NOMO-1 treated with DMSO at 0.1 percent for 48 hours (cell line): ENCODE measurements around the gene CBS.
"Not testable (repeated sequence)": the region's sequence is repeated elsewhere in the genome, so short reads cannot be mapped to it uniquely, and the experiment has no call there.

Experiments
- DNase-seq: peaks from one replicate; lab custom pipeline; 2025; ENCODE audit not compliant: unreplicated experiment; lab: John Stamatoyannopoulos, UW

CBS gene

DNA sequence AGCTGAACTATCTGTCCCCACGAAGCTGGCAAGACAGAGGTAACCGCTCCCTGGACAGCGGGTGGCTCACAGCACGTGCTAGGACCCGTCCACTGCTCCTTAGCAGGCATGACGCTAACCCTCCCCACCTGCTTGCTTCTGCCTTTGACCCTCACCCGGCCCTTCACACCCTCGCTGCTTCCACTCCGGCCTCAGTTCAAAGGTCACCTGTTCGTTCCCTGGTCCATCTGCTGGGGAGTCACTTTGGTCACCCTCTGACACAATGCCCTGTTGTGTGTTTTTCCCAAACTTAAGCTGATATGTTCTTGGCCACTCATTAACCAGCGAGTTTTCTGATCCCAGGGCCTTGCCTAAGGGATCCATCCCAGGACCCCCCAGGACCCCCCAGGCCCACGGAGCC lies 7.6 kb downstream of the CBS start:
- not testable (repeated sequence) for DNase-seq

DNA sequence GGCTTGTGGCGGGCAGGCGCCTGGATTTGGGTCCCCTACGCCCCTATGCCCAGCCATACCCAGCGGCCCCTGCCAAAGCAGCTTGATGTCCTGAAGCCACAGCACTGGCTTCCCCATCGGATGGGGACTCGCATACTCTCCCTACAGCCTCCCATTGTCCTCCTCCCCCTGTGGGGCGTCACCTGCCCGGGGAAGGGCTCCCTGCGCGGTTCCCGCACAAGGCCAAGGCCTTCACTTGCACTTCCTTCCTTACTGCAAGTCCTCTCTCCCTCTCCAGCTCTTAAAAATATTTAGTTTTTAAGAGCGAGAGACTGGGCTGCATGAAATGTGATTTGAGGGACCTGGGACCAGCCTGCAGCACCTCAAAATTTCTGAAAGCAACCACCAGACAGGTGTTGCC lies 8.9 kb downstream of the CBS start:
- not testable (repeated sequence) for DNase-seq

DNA sequence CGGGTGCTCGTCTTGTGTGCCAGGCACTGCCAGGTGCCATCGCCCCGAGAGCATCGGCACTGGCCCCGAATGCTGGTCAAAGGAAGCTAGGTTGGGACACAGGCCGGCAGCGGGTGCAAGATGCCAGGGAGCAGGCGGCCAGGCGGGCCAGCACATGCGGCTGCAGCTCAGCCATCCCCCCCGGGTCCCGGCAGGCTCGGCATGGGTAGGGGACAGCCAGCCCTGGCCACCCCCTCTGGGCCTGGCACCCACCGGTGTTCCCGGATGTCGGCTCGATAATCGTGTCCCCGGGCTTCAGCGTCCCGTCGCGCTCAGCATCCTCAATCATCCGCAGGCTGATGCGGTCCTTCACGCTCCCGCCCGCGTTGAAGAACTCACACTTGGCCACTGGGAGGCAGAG lies 9.6 kb downstream of the CBS start:
- DNase-seq, result not testable (repeated sequence)

DNA sequence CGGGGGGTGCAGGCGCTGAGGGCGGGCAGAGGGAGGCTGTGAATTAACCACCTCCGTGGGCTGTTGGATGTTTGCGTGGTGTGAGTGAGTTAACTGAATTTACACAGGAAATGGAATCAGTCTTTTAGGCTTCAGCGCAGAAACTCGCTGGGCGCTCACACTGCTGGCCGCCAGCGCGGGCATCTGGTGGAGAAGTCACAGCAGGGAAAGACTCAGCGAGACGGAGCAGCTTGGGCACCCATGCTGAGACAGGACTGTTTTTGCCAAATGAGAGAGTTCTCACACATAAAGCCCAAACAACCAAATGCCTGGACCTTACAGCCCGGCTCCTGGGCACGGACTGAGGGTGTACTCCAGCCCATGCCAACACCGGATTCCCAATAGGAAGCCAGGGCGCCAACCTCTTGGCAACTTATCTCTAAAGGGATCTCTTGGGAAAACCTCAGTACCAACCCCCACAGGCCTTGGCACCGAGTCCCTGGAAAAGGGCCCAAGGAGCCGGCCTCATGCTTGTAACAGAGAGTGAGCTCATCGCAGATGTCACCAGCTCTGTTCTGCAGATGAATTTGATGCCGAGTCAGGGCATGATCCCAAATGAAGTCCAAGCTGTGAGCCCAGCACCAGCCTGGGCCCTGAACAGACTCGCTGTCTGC lies 11.2 kb downstream of the CBS start:
- DNase-seq, result not testable (repeated sequence)

DNA sequence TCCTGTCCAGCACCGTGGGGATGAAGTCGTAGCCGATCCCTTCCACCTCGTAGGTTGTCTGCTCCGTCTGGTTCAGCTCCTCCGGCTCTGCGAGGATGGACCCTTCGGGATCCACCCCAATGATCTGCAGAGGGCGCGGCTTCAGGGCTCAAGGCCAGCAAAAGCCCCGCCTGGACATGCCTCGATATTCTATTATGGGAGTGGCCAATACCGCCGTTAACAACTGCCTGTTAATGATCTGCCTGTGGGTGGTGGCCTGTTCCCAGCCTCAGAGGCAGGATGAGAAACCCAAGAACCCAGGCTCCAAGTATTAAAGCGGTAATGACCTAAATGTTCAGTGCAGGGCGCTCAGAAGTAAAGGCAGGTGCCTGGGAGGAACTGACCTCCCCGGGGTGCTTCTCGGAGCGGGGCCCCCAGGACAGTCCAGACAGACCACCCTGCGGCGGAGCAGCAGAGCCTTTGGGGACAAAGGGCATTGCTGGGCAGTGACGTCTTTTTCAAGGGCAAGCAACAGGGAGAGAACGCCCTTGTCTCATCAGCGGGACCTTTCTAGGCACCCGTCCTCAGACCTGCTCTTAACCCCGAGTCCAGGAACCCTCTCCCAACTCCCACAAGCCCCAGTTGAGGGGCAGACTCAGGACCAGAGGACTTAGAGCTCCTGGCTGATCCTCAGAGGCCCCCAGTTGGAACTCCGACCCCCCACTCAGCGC lies 12.5 kb downstream of the CBS start:
- DNase-seq, result not testable (repeated sequence)

DNA sequence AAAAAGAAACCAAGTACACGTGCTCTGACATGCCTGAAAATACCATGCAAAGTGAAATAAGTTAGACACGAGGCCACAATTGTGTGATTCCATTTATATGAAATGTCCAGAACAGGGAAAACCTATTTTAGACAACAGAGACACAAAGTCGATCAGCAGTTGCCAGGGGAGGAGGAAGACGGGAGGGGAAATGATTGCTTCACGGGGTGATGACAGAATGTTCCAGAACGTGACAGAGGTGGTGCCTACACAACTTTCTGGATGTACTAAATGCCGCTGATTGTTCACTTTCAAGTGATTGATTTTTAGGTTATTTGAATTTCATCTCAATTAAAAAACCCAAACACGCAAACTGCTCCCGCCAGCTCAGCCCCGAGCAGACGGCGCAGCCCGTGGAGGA lies 22.5 kb downstream of the CBS start:
- DNase-seq, result not testable (repeated sequence)

DNA sequence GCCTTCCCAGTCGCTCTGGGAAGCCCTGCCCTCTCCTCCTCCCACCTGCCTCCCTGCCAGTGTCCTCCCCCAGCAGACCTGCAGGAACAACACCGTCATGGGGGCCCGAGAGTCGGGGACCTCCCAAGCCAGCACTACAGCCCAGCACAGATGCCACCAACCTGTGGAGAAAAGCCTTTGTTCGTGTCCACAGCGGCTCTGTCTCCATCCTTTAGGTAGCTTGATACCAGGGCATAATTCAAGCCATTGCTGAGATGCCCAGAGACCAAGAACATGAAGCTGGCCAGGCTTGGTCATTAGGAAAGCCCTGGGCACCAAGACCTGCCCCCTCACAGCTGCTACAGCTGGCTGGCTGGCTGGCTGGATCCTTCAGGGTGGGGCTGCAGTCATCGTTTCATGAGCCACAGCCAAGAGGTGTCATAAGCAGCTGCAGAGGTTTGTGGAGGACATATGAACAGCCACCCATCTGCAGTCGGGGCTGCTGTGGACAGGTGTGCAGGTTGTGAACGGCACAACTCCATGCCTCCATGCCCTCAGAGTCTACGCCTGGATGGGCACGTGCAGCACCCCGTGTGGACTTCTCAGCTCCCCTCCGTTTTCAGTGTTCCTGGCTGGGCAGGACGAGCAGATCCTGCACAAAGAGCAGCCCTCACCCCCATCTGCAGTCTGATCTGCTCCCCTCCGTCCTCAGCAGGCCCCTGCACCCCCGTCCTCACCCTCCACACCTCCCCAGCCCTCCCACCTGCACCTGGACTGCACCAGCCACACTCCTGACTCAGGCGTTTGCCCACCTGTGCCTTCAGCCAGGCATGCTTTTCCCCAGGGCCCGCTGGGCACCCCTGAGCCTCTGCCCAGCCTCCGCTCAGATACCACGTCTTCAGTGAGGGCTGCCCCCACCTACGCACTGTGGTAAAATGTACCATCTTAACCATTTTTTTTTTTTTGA lies 29.5 kb downstream of the CBS start:
- DNase-seq, result not testable (repeated sequence)

DNA sequence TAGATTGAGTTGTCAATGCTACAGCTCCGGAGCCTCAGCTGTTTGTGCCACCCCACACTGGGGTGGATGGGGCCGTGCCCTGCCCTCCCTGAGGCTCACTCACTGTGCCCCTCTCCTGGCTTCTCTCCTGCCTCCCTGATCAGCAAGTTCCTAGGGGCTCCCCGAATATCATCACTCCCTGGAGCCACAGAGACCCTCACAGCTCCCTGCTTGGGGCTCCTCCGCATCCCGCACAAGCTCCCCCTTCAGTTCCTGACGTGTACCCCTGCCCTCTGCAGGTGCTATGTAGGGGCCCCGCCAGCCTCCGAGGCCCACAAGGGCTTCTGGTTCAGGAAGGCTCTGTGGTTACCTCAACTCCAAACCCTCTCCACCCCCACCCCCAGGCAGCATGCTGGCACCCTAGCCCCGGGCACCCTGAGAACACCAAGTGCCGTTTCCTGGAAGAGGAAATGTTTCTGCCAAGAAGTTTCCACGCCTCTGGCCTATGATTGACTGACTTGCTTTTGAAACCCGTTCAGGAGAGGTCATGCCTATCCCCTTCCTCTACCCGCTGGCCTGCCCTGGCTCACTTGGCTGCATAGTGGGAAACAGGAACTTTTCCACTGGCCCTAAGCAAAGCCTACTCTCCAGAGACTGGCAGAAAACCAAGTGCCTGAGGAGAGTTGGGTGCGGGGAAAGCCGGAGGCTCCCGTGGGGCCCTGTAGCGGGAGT lies 30.3 kb downstream of the CBS start:
- not testable (repeated sequence) for DNase-seq

DNA sequence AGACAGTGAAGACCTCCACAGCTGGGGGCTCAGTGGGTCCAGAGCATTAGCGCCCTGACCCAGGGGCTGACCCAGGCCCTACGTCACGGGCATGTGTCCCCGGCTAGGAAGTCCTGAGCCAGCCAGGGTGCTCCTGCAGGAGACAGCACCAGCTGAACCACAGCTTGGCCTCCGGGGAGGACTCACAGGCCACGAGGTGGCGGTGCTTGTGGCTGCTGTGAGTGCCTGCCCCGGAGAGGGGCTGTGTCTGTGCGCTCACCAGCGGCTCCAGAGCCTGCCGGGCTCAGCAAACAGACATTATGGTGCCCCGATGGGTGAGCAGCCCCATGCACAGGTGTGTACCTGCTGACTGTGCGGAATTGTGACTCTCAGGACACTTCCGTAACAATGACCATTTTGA lies 31.1 kb downstream of the CBS start:
- DNase-seq, result not testable (repeated sequence)

DNA sequence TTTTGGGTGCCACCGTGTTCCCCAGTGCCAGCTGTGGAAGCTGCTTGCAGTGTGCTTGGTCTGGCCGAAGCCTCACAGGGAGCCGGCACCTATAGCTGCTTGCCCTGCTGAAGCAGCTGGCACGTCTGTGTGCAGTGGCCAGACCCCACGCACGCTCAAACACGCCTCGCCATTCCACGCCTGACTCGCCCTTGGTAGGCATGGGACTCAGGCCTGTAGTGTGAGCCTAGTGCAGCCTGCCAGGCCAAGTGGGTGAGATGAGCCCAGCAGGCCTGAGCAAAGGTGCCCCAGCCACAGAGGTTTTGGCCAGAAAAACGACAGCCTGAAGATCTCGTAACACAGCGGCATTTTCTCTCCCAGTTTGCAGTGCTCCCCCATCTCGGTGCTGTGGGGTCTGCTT lies 32.3 kb downstream of the CBS start:
- not testable (repeated sequence) for DNase-seq

DNA sequence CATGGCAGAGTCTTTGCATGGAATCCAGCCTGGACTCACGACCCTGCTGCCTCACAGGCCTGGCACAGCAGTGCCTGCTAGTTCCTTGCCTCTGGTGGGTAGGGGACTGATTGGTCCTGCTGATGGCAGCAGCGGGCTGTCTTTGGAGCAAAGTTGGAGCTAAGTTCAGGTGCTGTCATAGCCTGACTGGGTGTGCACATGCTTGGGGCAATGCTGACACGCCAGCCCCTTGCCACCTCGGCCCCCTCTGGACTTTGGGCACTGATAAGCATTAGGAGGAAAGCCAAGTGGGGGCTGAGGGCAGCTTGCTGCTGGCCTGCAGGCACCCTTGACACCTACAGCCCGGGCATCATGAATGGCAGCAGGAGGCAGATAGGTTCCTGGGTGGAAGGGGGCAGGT lies 33.5 kb downstream of the CBS start:
- DNase-seq, result not testable (repeated sequence)

DNA sequence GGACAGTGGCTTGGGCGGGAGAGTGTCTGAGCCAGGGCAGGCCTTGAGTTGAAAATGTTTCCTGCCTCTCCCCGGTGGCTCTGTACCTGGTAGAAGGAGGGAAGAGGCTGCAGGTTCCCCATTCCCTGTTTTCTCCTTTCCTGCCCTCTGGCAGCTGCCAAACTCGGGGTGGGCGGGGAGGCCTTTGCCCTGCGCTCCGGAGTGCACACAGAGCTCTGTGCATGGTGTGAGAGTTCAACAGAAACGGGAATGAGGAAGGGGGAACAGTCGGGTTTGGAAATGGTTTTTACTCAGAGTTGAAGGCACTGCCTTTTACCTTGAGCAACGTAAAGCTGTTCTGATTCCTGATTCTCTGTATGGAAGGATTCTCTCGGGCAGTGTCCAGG lies 37.0 kb downstream of the CBS start:
- DNase-seq, result not testable (repeated sequence)

DNA sequence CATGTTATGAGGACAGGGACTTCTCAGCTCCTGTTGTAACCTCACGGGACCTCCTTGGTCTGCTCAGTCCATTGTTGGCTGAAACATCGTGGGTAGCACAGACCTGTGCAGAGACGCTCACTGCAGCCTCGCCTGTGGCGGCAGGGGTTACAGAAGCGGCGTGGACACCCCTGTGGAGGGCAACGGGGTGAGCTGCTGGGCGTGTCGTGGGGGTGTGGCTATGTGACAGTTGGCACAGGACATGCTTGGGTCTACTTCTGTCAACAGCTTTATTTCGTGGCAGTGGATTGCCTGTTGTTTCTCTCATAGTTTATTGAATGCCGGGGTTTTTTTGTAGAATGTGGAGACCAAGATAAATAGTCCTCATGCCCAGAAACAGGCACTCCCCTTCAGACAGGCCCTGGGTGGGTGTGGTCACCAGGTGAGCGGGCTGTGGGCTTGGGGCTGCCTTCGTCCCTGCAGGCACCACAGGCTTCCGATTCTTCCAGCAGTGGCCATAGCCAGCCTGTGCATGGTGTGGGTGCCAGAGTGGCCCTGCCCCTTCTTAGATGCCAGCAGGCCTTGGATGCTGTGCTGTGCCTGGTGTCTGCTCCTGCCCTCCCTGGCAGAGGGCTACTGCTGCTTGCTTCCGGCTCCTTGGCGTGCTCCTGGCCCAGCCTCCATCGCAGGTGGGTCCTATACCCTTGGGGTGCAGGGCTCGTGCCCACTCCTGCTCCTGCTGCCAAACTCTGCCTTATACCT lies 37.5 kb downstream of the CBS start:
- DNase-seq, result not testable (repeated sequence)

DNA sequence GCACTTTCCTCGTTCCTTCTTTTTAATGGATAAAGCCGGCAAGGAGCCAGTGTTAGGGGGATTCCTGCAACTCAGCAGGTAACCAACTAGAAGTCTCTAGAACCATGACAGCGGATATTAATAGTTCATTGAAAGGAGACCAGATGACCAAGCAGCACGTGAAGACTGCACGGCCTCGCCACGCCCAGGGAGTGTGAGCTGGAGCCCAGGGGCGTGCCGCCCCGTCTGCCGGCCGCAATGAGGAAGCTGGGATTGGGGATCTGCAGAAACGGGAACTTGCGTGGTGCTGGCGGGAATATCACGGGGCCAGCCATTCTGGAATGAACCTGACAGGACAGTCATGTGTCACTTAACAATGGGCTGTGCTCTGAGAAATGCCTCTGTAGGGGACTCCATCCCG lies 38.7 kb downstream of the CBS start:
- not testable (repeated sequence) for DNase-seq

DNA sequence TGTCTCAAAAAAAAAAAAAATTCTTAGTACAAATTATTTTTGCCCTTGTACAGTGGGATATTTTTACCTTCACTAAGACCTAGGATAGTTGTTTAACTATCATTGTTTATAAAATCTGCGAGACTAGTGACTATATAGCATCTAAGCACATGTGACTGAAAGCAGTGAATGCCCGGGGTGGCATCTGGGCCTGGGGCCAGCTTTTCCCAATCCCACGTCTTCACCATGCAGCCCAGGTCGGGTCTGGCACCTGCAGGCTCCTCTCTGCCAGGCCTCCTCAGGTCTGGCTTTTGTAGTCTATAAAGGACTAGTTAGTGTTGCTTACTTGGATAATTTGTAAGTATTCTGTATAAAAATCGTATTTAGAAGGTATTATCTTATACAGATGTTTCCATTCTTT lies 40.8 kb downstream of the CBS start:
- DNase-seq, result no peak

DNA sequence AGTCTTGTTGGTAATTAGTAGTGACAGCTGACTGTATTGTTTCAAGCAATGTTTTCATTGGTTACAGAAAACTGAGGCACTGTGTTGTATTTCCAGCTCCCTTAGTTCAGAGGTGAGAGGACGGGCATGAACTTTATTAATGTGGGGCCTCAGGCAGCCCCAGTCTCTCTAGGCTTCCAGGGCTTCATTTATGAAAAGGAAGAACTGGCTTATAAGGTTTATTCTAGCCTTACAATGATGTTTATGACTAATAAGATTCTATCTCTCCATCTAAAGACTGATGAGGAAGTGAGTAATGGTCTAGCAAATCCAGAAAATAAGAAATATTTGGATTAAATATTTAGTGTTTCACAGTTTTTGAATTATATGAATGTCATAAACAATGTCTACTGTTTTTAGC lies 41.5 kb downstream of the CBS start:
- no peak for DNase-seq

DNA sequence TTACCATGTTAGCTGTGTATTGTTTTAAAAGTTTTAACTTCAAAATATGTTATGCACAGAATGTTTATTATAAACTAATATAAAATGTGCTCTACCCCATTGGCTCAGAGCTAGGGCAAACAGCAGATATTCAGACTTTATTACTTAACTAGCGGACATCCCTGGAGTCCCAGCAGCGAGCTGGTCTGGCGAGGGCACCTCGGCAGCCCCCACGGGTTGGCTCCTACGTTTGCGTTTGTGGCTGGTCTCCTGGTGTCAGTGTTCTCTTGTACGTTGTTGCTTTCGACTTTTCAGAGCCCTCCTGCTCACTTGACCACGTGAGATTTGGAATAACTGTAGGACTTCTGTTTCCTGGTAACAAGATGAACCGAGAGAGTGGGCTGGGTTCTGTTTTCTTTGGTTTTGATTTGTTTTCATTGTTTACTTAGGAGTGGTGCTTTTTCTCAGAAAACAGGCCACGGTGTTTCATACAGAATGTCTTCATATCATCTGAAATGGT lies 44.5 kb downstream of the CBS start:
- DNase-seq, result no peak

DNA sequence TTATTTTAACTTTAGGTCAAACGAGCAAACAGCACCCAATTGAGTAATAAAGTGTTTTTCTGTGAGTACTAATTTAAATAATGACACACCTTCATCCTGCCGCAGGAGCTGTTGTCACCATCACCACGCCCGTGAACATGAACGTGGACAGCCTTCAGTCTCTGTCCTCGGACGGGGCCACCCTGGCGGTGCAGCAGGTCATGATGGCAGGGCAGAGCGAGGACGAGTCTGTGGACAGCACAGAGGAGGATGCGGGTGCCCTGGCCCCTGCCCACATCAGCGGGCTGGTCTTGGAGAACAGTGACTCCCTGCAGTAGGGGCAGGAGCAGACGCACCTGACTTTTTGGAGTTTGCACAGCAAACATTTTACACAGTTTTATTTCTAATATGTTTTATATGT lies 45.9 kb downstream of the CBS start:
- DNase-seq, result no peak

DNA sequence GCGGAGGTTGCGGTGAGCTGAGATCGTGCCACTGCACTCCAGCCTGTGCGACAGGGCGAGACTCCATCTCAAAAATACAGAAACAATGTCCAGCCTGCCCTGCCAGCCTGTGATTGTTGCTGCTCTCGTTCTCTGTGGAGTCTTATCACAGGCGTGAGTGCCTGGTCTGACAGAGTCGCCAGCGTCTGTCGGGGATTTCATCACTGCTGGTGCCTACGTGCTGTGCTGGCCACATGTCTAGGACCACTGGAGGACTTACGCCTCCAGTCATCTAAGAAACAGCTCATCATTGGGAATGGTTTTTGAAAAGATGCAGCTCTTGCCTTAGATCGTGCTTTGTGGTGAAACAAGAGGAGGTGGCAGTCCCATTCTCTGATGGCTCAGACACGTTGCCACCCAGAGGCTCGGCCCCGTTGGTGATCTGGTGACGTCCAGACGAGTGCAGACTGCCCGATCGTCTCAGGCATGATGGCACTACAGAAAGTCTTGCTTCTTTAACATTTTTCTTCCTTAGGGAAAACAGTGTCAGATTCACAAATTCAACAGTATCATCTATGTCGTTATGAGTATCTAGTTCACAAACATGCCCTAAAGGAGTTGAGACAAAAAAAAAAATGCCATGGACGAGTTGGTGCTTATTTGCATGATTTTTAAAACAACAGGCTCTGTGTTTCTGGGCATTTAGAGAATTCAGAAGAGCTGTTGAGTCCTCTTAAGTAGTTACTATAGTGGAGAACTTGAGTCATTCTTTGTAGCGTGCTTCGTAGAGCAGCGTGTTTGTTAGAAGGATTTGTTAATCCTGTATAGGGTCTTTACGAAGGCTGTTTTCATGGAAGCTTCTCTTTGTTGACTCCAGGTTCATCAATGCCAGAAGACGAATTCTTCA lies 47.5 kb downstream of the CBS start:
- DNase-seq, result no peak
